ENCODE results near the gene RNF43. TPM values are rescaled to one million over a fixed set of nuclear protein-coding genes. Genes with fewer than 3 reads are reported as not detected.

RNF43 gene
- total and polyA plus RNA-seq, 2 of the 13 experiments (the other 11 are each of a cell fraction or from before 2014, with no cell fraction given), result 31.0 to 53.4 TPM

DNA sequence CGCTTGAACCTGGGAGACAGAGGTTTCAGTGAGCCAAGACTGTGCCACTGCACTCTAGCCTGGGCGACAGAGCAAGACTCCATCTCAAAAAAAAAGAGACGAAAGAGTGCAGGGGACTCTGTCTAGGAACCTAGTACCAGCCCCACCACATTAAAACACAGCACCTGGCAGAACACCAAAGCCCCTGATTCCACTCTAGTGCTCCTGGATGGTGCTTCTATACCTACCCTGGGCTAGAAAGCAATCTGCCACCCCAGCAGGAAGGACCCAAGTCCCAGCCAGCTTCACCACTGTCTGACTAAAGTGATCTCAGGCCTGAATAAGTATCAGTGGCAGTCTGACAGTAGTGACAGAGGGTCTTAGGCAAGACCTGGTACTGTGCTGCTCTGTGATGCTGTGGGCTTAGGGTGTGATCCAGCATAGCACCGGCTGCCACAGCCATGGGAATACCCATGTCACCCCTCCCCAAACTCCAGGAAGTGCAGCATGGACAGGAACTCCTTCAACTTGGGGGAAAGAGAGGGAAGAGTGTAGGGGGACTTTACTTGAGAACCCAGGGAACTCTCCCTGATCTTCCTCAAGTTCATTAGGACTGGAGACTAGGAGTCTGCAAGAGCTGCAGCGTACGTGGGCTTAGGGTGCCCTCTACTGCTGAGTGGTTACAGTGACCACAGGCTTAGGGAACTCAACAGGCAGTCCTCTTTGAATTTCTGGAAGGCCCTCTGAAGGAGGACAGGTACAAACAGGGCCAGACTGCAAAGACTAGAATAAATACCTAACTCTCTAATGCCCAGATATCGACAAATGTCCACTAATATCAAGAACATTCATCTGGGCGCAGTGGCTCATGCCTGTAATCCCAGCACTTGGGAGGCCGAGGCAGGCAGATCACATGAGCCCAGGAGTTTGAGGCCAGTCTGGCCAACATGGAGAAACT is 30.0 kb upstream of the RNF43 start (continued):
- TF ChIP-seq EED (CRISPR knock-in tag; IDR thresholded peaks at IDR 0.05), result no peak
- no peak for TF ChIP-seq TRIM24 (CRISPR knock-in tag; IDR thresholded peaks at IDR 0.05)
- TF ChIP-seq, protein P1, sequence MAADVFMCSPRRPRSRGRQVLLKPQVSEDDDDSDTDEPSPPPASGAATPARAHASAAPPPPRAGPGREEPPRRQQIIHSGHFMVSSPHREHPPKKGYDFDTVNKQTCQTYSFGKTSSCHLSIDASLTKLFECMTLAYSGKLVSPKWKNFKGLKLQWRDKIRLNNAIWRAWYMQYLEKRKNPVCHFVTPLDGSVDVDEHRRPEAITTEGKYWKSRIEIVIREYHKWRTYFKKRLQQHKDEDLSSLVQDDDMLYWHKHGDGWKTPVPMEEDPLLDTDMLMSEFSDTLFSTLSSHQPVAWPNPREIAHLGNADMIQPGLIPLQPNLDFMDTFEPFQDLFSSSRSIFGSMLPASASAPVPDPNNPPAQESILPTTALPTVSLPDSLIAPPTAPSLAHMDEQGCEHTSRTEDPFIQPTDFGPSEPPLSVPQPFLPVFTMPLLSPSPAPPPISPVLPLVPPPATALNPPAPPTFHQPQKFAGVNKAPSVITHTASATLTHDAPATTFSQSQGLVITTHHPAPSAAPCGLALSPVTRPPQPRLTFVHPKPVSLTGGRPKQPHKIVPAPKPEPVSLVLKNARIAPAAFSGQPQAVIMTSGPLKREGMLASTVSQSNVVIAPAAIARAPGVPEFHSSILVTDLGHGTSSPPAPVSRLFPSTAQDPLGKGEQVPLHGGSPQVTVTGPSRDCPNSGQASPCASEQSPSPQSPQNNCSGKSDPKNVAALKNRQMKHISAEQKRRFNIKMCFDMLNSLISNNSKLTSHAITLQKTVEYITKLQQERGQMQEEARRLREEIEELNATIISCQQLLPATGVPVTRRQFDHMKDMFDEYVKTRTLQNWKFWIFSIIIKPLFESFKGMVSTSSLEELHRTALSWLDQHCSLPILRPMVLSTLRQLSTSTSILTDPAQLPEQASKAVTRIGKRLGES (CRISPR knock-in tag; IDR thresholded peaks at IDR 0.05; ENCODE audit: borderline replicate concordance), result no peak
- no peak for TF ChIP-seq NFATC3 (CRISPR knock-in tag; IDR thresholded peaks at IDR 0.05)
- no peak for TF ChIP-seq TBX2 (CRISPR knock-in tag; IDR thresholded peaks at IDR 0.05; ENCODE audit: borderline replicate concordance)
- TF ChIP-seq TOPORS (CRISPR knock-in tag; IDR thresholded peaks at IDR 0.05), result 0 out of 2 replicates have a peak, but pooled peaks have one; percentile 57
- TF ChIP-seq, protein P2, sequence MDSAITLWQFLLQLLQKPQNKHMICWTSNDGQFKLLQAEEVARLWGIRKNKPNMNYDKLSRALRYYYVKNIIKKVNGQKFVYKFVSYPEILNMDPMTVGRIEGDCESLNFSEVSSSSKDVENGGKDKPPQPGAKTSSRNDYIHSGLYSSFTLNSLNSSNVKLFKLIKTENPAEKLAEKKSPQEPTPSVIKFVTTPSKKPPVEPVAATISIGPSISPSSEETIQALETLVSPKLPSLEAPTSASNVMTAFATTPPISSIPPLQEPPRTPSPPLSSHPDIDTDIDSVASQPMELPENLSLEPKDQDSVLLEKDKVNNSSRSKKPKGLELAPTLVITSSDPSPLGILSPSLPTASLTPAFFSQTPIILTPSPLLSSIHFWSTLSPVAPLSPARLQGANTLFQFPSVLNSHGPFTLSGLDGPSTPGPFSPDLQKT (CRISPR knock-in tag; IDR thresholded peaks at IDR 0.05; ENCODE audit: borderline replicate concordance), result no peak
- TF ChIP-seq GFI1 (CRISPR knock-in tag; IDR thresholded peaks at IDR 0.05; ENCODE audit: borderline replicate concordance), result no peak
- no peak; the same call in 1 of the 2 replicates for TF ChIP-seq RXRB (CRISPR knock-in tag; IDR thresholded peaks at IDR 0.05; ENCODE audit: borderline replicate concordance)
- TF ChIP-seq ELF4 (CRISPR knock-in tag; IDR thresholded peaks at IDR 0.05; ENCODE audit: borderline replicate concordance), result no peak
- no peak for TF ChIP-seq FOXP1 (IDR thresholded peaks at IDR 0.05)
- no peak for TF ChIP-seq FOXP1 (CRISPR knock-in tag; IDR thresholded peaks at IDR 0.05)
- TF ChIP-seq, protein P3, sequence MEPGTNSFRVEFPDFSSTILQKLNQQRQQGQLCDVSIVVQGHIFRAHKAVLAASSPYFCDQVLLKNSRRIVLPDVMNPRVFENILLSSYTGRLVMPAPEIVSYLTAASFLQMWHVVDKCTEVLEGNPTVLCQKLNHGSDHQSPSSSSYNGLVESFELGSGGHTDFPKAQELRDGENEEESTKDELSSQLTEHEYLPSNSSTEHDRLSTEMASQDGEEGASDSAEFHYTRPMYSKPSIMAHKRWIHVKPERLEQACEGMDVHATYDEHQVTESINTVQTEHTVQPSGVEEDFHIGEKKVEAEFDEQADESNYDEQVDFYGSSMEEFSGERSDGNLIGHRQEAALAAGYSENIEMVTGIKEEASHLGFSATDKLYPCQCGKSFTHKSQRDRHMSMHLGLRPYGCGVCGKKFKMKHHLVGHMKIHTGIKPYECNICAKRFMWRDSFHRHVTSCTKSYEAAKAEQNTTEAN (CRISPR knock-in tag; conservative IDR thresholded peaks at IDR 0.05), result no peak
- TF ChIP-seq SIN3B (IDR thresholded peaks at IDR 0.05; ENCODE audit: low read length), result 0 out of 2 replicates have a peak, but pooled peaks have one; percentile 63
- peak; percentile 17 for TF ChIP-seq TEAD3 (CRISPR knock-in tag; optimal IDR thresholded peaks at IDR 0.05; ENCODE audit: borderline replicate concordance)
- no peak for TF ChIP-seq ZNF557 (CRISPR knock-in tag; IDR thresholded peaks at IDR 0.05)
- TF ChIP-seq, protein P4, sequence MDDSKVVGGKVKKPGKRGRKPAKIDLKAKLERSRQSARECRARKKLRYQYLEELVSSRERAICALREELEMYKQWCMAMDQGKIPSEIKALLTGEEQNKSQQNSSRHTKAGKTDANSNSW (CRISPR knock-in tag; IDR thresholded peaks at IDR 0.05; ENCODE audit: borderline replicate concordance), result no peak
- TF ChIP-seq, protein P5, sequence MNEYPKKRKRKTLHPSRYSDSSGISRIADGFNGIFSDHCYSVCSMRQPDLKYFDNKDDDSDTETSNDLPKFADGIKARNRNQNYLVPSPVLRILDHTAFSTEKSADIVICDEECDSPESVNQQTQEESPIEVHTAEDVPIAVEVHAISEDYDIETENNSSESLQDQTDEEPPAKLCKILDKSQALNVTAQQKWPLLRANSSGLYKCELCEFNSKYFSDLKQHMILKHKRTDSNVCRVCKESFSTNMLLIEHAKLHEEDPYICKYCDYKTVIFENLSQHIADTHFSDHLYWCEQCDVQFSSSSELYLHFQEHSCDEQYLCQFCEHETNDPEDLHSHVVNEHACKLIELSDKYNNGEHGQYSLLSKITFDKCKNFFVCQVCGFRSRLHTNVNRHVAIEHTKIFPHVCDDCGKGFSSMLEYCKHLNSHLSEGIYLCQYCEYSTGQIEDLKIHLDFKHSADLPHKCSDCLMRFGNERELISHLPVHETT (CRISPR knock-in tag; conservative IDR thresholded peaks at IDR 0.05), result no peak
- TF ChIP-seq ZNF768 (CRISPR knock-in tag; IDR thresholded peaks at IDR 0.05), result no peak
- TF ChIP-seq ZNF749 (CRISPR knock-in tag; IDR thresholded peaks at IDR 0.05; ENCODE audit: borderline replicate concordance), result no peak
- no peak for TF ChIP-seq SP1 (IDR thresholded peaks at IDR 0.05)
- TF ChIP-seq SP1 (CRISPR knock-in tag; IDR thresholded peaks at IDR 0.05), result no peak
- TF ChIP-seq ZNF335 (CRISPR knock-in tag; IDR thresholded peaks at IDR 0.05), result 0 out of 2 replicates have a peak, but pooled peaks have one; percentile 46
- TF ChIP-seq REL (CRISPR knock-in tag; conservative IDR thresholded peaks at IDR 0.05), result no peak
- no peak for TF ChIP-seq MATR3 (CRISPR knock-in tag; IDR thresholded peaks at IDR 0.05)
